Psoas muscle (tissue), 8 donors: Measurements from ENCODE around the gene RLN3. TPM values are rescaled to one million over a fixed set of nuclear protein-coding genes. Genes with fewer than 3 reads are reported as not detected.

ENCODE experiments used
- ATAC-seq, 4 donors: fragments of 200-7000 bp; cut with Tn5 transposase; one replicate each; pipeline ENCODE4 v1.9.1; 2020; ENCODE audit warnings: moderate library complexity in 3 of 4, mild to moderate bottlenecking in 2 of 4
- DNase-seq, 2 donors: peaks; one replicate each; pipeline ENCODE4 v3.0.0-alpha.2; 2020
- H3K27ac ChIP-seq: fragments of 200-600 bp; one replicate; pipeline ENCODE4 v1.8.0; 2022
- H3K27me3 ChIP-seq, 3 donors: fragments of 200-600 bp in 1 of 3; one replicate each; pipeline versions ENCODE4 v1.6.1 to v1.8.0; 2013 to 2022; ENCODE audit warnings: low read length in 2 of 3, mild to moderate bottlenecking in 2 of 3, moderate library complexity in 1 of 3; ENCODE audit not compliant: insufficient read depth in 3 of 3
- H3K36me3 ChIP-seq, 2 donors: fragments of 200-600 bp in 1 of 2; one replicate each; pipeline versions ENCODE4 v1.6.1 to v1.8.0; 2013 to 2022; ENCODE audit warnings: low read depth in 1 of 2, mild to moderate bottlenecking in 1 of 2, moderate library complexity in 1 of 2; ENCODE audit not compliant: insufficient read depth in 1 of 2
- H3K4me1 ChIP-seq: fragments of 200-600 bp; one replicate; pipeline ENCODE4 v1.8.0; 2022
- H3K4me3 ChIP-seq: fragments of 200-600 bp; one replicate; pipeline ENCODE4 v1.8.0; 2022; ENCODE audit warnings: mild to moderate bottlenecking
- H3K9me3 ChIP-seq: fragments of 200-600 bp; one replicate; pipeline ENCODE4 v1.8.0; 2022
- CTCF ChIP-seq: fragments of 200-600 bp; IDR thresholded peaks from one replicate; pipeline ENCODE4 v1.8.0; 2022; ENCODE audit warnings: antibody characterized with exemption
- WGBS, 3 donors: extraction: QIAGEN DNeasy Blood & Tissue Kit; methylation state at CpG; one replicate each; pipeline versions ENCODE4 v1.1.6 to v1.1.7; 2013; 5-methylcytosine and 5-hydroxymethylcytosine counted together
- intact Hi-C, 2 donors: fragments of 100-400 bp; cut with DNase I; formaldehyde crosslinking; loops; one replicate each; pipeline versions ENCODE4 v1.11.0 to v1.14.2; 2022
- polyA plus RNA-seq, 3 donors: library from polyadenylated mRNA; stranded (reverse); fragments of 200-250 nt; gene quantifications; one replicate each; pipeline ENCODE4 v1.2.3, GENCODE V29; 2013
- total RNA-seq, 4 donors: library from RNA; stranded (reverse); fragmentation: NEBNext Ultra II Directional in 2 of 4; extraction: Animal tissue kit (Norgen Biotek cat#: 25700) in 2 of 4; gene quantifications; one replicate each; pipeline versions ENCODE4 v1.2.1 to v1.2.4, GENCODE V29; 2021 to 2023
- donor health status: healthy with polysubstance abuse.
- donor health status: DM: no; HTN: no; CAD: no; lungs with moderate emphysema.
- donor health status: Bipolar disorder and iron deficiency.
- donor health status: healthy.
- donor health status: DM: yes; HTN: yes; CAD: no.
- donor health status: DM: no; HTN: no; CAD: no.
- donor health status: DM: no; HTN: no; CAD: no.
- donor health status: DM: yes; HTN: yes; CAD: no.

RLN3 gene
- total and polyA plus RNA-seq, 7 donors: not detected

DNA sequence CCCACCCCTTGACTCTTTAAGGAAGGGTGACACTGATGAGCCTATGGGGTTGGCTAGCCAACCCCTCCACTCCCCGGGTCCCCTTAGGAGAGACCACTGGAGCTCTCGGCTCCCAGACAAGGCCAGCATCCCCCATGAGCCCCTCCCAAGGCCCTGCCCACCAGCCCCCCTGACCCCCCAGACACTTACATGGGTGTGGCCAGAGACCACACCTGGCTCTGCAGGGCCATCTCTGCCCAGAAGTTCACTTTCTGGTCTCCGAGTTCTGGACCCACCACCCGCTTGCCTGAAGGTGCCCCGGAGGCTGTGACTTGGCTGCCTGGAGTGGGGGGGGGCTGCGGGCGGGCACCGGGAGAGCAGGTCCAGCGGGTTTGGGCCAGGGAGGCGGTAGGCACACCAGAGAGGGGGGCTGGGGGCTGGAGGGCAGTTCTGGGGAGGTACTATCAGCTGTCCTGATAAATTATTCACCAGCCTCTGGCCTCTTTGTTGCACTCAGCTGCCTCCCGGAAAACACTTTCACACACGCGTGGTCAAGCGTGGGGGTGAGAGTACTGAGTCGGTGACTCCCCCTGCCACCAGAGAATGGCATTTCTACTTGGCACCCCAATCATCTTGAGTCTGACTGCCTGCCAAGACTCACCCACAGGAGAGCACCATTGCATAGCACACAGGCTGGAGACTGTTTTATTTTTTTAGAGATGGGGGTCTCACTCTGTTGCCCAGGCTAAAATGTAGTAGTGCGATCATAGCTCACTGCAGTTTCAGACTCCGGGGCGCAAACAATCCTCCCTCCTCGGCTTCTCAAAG lies 34.0 kb downstream of the RLN3 start, which contains the start of gene PALM3:
PALM3 (minus strand) TSS at position 326 of the 807 bp plus-strand sequence; CDS start at position 230, 96 bp downstream.
- no peaks in the 10 kb centered on the region for H3K4me1 ChIP-seq
- 47 to 57% (median 53%) methylated on average over 18 to 19 of the region's 19 CpGs for WGBS, 3 donors
- no peak within 1 kb of the TSS for H3K27ac ChIP-seq
- TF ChIP-seq CTCF: no peak
- H3K27me3 ChIP-seq: peaks cover 0 to 40% (median 16%) of the 10 kb centered on the region in 3 donors
- DNase-seq (no peak), ATAC-seq (no peak)
- H3K36me3 ChIP-seq: no peaks in the 10 kb centered on the region
- intact Hi-C loops: no loop called here
- H3K4me3 ChIP-seq: no peak within 1 kb of the TSS
- no peaks in the 10 kb centered on the region for H3K9me3 ChIP-seq

DNA sequence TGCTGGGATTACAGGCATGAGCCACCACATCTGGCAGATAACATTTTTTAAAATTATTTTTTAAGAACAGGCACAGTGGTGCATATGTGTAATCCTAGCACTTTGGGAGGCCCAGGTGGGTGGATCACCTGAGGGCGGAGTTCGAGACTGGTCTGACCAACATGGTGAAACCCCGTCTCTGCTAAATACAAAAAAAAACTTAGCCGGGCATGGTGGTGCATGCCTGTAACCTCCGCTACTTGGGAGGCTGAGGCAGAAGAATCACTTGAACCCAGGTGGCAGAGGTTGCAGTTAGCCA lies 34.6 kb downstream of the RLN3 start:
- H3K27me3 ChIP-seq: peaks cover 0 to 36% (median 14%) of the 10 kb centered on the region in 3 donors
- no peak for TF ChIP-seq CTCF
- ATAC-seq: no peak
- H3K4me3 ChIP-seq: no peak overlapping the region
- no peaks in the 10 kb centered on the region for H3K4me1 ChIP-seq
- WGBS, 3 donors: 80 to 88% (median 81%) methylated on average over 5 of the region's 5 CpGs
- no peaks in the 10 kb centered on the region for H3K9me3 ChIP-seq
- DNase-seq: no peak
- H3K27ac ChIP-seq: no peak overlapping the region
- no peaks in the 10 kb centered on the region for H3K36me3 ChIP-seq
- intact Hi-C loops: no loop called here

DNA sequence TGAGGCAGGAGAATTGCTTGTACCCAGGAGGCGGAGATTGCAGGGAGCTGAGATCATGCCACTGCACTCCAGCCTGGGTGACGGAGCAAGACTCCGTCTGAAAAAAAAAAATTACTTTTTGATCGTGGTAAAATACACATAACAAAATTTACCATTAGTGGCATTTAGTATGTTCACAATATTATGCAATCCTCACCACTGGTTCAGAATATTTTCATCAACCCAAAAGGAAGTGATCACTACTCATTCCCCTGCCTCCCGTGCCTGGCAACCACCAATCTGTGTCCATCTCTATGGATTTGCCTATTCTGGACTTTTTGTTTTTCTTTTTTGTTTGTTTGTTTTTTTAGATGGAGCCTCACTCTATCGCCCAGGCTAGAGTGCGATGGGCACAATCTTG lies 35.2 kb downstream of the RLN3 start:
- intact Hi-C loops: no loop called here
- no peak for ATAC-seq
- no peak overlapping the region for H3K27ac ChIP-seq
- no peak overlapping the region for H3K4me3 ChIP-seq
- TF ChIP-seq CTCF: no peak
- H3K4me1 ChIP-seq: no peaks in the 10 kb centered on the region
- WGBS, 3 donors: 71 to 79% (median 74%) methylated on average over 7 of the region's 7 CpGs
- H3K36me3 ChIP-seq: no peaks in the 10 kb centered on the region
- no peaks in the 10 kb centered on the region for H3K9me3 ChIP-seq
- peaks cover 0 to 30% (median 10%) of the 10 kb centered on the region in 3 donors for H3K27me3 ChIP-seq
- DNase-seq: no peak

- Histone ChIP-seq H3K9me3 (no peaks in the 10 kb centered on the region), H3K4me1 (no peaks in the 10 kb centered on the region), H3K27me3 (peaks cover 0 to 4% (median 3%) of the 10 kb centered on the region in 3 donors), H3K36me3 (no peaks in the 10 kb centered on the region), H3K4me3 (no peak overlapping the region), H3K27ac (no peak overlapping the region)
- TF ChIP-seq CTCF: no peak
- WGBS, 3 donors: 62 to 66% (median 64%) methylated on average over 2 of the region's 2 CpGs
- ATAC-seq: no peak
- intact Hi-C loops: no loop called here
- DNase-seq: no peak
These were observed 38.2 kb downstream of the RLN3 start for GRCh38 chr19:14066134-14066533.
